ENCODE measurements around the gene MYO19.

The MYO19 gene

DNA sequence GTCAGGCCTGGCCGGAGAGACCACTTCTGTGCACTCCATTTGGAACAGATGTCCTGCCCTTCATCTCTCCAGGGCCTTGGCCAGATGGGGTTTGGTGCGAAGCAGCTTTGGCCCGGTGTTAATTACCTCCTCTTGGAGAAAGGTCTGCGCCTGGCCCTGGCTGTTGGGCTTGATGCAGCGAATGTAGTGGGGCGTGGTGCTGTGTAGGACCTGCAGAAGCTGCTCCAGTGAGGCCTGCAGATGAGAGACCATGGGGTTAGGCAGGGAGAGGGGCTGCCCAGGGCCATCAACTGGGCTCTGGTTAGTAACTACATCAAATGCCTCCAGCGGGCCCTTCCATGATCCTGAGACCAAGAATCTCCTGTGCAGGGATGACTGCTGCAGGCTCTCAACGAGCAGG is 29.5 kb downstream of the MYO19 start:
- intact Hi-C loops (cut with DNase I), result no loop called here
- DNase-seq, result no peak

DNA sequence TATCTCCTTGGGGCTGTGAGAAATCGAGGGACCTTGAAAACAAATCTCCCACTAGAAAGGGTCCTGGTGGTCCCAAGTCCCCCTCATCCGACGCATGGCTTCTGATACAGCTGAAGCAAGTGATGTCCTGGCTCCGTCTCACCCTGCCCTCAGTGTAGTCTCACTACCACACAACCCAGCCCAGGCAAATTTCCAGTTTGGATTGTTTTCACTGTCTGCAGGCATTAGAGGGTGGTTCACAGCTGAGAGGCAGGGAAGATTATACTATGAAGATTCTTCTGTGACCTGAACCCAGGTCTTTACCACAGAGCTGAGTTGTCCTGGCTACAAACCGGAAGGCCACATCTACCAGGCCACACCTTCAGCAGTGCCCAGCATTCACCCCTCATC is 30.5 kb downstream of the MYO19 start:
- no peak for DNase-seq
- intact Hi-C loops (cut with DNase I), result no loop called here

DNA sequence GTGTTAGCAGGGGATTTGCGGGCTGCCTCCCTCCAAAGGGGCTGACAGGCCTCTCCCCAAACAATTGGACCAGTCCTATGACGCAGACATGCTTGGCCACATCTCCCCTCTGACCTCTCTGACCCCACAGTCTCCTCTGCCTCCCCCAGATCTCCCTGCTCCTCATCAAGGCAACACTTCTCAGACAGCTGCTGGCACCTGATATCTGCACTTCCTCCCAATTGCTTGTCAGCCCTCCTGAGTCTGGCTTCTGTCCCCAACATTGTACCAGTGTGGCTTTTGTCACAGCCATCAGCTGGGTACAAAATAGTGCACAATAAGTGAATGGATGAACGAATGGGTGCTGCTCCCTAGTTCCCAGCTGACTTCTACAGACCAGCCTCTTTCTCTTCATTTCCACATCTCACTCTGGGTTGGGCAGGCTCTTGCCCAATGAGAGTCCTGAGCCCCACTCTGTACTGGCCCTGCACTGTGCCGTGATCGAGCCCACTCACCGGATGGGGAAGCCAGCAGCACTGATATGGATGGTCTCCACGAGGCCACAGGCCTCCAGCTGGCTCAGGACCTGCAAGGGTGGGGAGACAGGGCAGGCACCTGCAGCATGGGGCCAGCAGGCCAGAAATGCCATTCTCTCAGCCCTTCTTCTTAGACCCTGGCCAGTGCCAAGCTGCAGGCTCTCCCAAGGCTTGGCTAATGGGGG is 31.1 kb downstream of the MYO19 start:
- intact Hi-C loops (cut with DNase I), result no loop called here
- no peak for DNase-seq

DNA sequence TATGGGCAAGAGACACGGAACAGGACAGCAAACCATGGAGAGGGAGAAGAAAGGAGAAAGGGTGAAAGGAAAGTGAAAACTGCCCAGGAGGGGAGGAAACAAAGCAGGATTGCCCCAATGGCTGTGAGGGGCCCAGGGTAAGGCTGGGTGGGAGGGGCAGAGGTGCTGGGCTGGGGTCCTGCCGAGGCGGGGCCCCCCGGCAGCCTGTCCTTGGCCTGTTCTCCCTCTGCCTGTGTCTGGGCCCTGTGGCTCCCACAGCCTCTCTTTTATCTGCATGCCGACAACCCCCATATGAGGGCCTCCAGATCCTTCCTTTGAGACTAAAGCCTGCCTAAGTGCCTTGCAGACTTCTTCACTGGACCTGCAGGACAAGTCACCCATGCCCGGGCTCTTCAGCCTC is 32.7 kb downstream of the MYO19 start:
- DNase-seq, result no peak
- intact Hi-C loops (cut with DNase I), result no loop called here

DNA sequence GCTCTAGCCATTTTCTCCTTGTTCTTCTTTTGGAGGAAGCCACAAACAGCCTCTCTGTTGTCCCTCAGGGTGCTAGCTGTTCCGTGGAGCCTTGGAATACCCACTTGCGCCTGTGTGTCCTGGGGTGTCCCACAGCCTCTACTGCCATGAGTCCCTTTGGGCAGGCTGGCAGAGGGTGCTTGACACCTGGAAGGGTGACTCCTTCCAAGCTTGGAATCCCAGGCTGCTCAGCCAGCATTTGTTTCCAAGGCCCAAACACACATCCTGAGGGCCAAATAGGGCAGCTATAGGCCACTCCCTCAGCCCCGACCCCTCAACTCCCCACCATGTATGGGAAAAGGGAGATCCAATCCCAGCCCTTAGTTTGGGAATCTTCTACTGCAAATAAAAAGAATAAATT is 33.3 kb downstream of the MYO19 start:
- no peak for DNase-seq

DNA sequence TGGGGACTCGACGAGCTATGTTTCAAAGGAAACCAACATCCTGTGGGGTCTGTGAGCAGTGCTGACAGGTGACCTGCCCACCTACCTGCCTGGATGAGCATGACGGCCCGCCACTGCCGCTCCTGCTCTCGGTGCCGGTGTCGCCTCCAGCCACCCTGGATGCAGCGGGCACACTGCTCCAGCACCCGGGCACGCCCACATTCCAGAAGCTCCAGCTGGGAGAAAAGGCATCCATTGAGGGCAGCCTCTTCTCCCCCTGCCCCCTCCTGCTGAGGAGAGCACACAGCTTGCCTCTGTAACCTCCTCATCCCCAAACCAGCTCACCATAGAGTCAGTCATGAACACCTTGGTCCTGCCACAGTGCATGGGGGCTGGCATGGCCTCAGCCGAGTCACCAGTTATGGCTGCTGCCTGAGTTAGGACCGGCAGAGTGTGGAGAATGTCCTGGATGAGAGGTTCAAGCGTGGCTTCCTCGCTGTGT is 33.9 kb downstream of the MYO19 start:
- DNase-seq, result no peak

More for the DNA sequence above, 33.3 kb downstream of the MYO19 start:
- intact Hi-C loops (cut with DNase I), result no loop called here

DNA sequence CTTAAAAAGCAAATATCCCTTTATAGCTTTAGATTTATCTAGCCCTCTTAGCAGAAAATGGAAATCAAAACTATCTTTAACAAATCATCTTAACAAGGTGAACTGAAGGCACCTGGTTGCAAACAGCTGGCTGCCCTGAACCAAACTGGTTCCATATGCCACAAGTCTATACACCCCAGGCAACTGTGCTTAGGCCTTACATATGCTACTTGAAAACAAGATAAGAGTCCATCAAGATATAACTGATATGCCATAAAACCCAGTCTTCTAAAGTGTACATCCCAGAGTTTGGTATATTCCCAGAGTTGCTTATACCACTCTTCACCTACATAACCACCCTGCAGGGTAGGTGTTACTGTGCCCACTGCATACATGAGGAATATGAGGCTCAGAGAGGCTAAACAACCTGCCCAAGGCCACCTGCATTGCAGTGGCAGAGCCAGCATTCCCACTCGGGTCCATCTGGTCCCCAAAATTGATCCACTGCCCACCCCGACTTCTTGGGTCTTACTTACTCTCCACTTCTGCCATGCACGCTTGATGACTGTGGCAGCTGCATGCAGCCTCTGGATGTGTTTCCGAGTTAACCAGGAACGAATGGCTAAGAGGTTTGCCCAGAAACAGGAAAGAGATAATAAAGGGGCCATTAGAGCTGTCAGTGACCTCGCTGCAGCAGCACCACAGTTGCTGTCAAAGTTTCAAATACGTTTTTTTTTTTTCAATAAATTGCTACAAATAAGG is 35.9 kb downstream of the MYO19 start:
- DNase-seq, result no peak
- intact Hi-C loops (cut with DNase I), result no loop called here

More for the DNA sequence above, 33.9 kb downstream of the MYO19 start:
- intact Hi-C loops (cut with DNase I), result no loop called here

DNA sequence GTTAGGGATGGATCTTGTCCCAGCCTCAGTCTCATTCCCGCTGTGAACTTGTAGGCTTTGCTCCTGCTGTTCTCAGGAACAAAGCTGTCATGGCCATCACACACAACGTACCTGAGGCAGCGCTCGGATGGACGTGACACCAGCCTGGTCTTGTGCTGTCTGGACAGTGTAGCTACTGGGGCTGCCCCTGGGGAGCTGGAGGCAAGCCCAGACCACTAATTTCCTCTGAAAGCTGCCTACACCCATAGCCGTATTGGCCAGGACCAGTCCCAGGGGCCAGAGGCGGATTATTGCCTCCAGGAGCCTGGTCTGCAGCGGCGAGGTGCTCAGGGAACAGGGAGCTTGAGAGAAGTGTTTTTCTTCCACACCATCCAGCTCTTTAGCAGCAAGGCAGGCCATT is 36.5 kb downstream of the MYO19 start:
- no peak for DNase-seq
- intact Hi-C loops (cut with DNase I), result no loop called here

DNA sequence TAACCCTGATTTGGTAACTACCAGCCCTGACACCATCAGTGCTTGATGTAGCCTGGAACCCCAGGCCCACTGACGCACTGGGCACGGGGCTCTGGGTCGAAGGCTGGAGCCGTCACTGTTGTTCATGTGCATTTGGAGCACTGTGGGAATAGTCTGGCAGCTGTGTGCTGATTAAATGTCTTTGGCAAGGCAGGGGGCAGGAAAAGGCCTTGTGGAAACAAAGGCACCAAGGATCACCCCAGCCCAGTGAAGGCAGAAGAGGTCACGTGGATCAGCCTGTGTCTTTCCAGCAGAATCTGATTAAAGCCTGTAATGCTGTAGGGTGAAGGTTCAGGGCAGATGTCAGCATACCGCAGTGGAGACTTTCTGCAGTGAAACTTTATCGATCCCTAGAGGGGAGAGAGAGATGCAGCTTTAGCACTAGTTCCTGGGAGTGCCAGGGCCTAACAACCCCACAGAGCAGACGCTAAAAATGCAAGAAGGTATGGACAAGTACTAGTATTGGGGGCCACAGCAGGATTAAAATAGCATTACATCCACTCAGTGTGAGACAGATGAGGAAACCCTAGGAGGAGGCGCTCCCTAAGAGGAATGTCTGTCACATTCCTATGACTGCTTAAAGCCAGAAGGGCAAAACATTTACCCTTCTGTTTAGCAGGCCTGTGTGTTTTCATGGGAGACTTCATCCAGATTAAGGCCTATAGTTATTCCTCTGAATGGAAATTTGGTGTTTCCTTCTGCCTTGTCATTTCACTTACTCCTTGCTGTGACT is 38.5 kb downstream of the MYO19 start:
- intact Hi-C loops (cut with DNase I), result no loop called here
- DNase-seq, result peak in 26 of 42 donors; percentile 5 to 79 (median 48)

DNA sequence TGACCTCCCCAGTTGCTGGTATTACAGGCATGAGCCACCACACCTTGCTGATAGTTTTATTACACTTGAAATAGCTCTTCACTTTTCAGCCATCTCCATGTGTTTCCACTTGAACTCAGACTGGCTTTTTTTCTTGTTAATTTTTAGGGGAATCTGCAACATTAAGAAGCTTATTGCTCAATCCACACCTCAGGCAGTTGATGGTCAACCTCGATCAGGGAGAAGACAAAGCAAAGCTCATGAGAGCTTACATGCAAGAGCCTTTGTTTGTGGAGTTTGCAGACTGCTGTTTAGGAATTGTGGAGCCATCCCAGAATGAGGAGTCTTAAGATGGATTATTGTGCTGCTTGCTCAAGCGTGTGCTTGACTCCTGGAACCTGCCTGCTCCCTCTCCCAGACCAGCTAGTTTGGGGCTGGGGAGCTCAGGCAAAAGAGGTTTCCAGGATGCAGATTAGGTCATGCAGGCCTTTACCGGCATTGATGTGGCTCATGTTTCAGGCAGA is 39.5 kb downstream of the MYO19 start:
- no peak for DNase-seq
- intact Hi-C loops (cut with DNase I), result no loop called here

DNA sequence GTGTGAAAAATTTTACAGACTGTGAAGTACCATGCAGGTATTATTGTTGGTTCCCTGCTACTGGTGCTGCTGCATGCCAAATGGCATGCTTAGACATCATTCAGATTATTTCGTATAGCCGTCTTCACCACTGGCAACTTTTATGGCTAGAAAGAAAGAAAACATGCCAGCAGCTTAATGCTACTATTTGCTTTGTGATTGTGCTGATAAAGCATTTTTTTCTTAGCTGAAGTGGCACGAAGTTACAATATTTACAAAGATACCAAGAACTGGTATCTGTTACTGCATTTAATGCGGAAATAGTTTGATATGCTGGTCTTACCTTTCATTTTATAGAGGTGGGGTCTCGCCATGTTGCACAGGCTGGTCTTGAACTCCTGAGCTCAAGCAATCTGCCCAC is 40.0 kb downstream of the MYO19 start:
- no peak for DNase-seq
- intact Hi-C loops (cut with DNase I), result no loop called here

DNA sequence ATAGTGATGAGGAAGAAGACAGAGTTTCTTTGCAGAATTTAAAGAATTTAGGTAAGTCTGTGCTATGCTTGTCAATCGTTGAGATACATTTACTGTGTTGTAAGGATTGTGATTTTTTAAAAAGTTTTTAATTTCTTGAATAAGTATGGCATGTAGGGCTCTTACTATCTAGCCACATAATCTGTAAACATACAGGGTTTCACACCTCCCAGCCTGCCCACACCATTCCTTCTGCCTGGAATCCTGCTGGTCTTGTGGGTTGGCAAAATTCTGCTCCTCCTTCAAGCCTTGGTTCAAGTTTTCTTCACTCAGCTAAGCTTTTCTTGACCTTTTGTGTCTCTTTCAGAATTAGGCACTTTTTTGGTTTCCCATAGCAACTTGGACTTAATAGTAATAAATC is 40.7 kb downstream of the MYO19 start:
- no peak for DNase-seq
- intact Hi-C loops (cut with DNase I), result no loop called here

DNA sequence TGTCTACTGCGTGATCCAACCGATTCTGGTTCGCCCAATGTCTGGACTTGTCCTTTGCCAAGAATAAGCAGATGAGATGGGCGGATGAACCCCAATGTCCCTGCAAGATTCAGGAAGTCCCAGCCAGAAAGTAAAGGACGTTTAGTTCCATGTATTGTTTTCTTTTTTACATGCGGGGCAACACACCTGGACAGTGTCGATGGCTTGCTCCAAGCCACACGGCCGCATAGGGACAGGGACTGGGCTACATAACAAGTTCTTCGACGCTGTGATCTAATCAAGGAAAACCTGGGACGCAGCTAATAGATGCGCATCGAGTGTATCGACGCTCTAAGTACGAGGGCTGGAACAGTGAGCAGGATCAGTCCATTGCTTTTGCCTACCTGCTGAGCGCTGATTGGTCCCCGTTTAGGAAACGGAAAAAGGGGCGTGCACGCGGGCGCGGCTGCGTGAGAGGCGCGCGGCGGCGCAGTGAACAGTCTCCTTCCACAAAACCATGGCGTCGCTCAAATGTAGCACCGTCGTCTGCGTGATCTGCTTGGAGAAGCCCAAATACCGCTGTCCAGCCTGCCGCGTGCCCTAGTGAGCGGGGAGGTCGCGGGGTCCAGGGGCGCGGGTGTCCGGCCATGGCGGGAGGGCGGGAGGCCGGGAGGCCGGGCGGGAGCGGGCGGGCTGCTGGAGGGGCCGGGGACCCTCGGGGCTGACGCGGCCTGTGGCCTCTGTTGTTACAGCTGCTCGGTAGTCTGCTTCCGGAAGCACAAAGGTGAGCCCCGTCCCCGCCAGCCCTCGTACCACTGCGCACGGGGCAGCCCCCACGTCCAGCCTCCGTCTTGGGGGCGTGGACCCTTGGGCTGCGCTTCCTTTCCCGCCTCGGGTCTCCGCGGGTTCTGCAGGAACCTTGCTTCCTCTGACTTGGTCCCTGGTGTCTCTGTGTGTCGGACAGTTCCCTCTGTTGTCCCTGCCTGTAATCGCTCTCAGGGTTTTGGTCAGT is 48.2 kb downstream of the MYO19 start, which contains the start of gene ZNHIT3:
ZNHIT3 (plus strand) TSS at position 478 of the 991 bp plus-strand sequence; CDS start at position 497, 19 bp downstream.
- intact Hi-C loops (cut with DNase I), result loop anchor here (10.0 kb wide), 2 partner anchors 58 to 512 kb away; partner anchors contain the start of gene GGNBP2
- DNase-seq, result peak; percentile 88 to 97 (median 94)

DNA sequence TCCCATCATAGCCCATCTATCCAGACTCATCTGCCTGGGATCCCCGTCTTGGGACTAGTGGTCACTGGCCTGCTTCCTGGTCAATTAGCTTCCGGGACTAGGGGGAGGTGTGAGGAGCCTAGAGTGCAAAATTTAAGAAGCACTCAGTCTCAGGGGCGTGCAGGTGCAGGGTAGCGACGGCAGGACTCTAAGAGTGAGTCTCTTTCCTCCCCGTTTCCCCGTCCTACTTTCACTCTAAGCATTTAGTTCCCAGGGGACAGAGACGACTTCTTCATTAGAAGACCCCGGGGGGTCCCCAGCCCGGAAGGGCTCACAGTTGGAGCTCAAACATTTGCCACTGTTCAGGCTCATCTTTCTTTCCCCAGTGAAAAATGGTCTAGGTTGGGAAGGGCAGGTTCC is 48.9 kb downstream of the MYO19 start:
- DNase-seq, result no peak
- intact Hi-C loops (cut with DNase I), result loop anchor here (10.0 kb wide), 2 partner anchors 59 to 511 kb away; partner anchors contain the start of gene GGNBP2

DNA sequence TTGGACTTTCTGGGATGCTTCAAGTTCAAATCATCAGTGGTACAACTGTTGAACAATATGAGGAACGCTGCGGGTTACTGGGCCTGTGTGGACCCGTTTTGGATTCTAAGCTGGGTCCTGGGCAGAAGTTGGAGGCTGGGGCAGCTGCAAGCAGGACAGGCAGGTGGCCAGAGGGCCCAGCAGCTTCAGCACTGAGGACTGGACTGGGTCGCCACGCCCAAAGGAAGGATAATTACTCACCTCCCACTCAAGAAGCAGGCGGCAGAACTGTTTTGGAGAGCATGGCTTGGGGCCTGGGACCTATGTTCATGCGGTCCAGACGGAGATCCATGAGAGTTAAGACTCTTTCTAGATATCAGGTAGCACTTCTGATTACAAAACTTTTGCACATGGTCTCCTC is 49.6 kb downstream of the MYO19 start:
- peak in 1 of 42 donors; percentile 15 for DNase-seq
- intact Hi-C loops (cut with DNase I), result loop anchor here (10.0 kb wide), 2 partner anchors 60 to 510 kb away; partner anchors contain the start of gene GGNBP2

DNA sequence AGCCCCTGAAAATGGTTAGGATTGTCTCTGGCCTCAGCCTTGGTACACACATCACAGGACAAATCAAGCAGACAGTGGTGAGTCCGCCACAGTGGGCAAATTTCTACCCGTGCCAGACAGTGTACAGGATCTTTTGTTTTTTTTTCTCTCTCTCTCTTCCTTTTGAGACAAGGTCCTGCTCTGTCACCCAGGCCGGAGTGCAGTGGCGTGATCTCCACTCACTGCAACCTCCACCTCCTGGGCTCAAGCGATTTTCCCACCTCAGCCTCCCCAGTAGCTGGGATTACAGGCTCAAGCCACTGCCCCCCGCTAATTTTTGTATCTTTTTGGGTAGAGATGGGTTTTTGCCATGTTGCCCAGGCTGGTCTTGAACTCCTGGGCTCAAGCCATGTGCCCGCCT is 50.6 kb downstream of the MYO19 start:
- intact Hi-C loops (cut with DNase I), result loop anchor here (10.0 kb wide), 2 partner anchors 61 to 509 kb away; partner anchors contain the start of gene GGNBP2
- peak in 1 of 42 donors; percentile 24 for DNase-seq

DNA sequence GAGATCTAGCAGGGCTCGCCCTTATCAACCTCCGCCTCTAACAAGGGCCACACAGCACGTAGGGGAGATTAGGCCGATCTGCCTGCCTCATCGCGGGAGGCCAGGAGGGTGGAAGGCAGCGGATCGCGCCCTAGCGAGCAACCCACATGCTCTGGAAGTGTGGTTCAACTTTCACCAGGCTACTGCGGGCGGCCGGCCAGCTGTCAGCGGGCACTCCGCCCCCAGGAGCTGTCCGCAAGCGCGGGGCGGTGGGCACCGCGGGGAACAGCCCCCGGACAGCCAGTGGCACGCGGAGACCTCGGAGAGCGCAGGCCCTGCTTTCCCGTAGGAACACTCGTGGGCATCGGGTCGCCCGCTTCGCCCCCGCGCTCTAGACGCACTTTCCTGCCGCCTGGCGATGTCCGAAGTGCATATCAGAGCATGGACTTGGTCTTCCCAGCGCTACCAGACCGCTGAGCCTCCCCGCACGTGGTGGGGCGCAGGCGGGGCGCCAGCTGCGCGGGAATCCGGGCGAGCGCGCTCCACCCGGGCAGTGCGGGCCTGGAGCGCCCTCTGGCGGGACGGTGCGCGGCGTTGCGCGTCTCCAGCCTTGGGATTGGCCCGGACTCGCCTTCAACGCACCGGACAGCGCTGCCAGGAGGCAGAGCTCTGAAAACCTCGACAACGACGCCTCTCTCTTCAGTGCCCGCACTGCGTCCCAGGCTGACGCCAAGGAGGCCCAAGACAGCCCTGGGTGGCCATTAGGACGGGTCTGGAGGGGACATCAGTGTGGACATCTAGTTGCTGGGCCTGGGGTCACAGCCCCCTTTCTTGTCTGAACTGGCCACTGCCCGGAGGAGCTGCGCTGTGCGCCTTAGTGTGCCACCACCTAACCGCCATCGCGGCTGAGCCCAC is 51.8 kb downstream of the MYO19 start:
- DNase-seq, result peak; percentile 59 to 93 (median 86)
- intact Hi-C loops (cut with DNase I), result loop anchor here (10.0 kb wide), 2 partner anchors 62 to 508 kb away; partner anchors contain the start of gene GGNBP2
